Testis (tissue), 3 donors: Measurements from ENCODE around the gene GPR26. TPM values are rescaled to one million over a fixed set of nuclear protein-coding genes. Genes with fewer than 3 reads are reported as not detected.

Experiments used
- DNase-seq: peaks from one replicate; pipeline ENCODE4 v3.0.0-alpha.2; 2019
- H3K27ac ChIP-seq, 2 donors: fragments of 200-600 bp; sonication (generic); one replicate each; pipeline ENCODE4 v1.5.1; 2019
- H3K27me3 ChIP-seq: fragments of 200-600 bp; sonication (generic); one replicate; pipeline ENCODE4 v1.5.1; 2019
- H3K36me3 ChIP-seq: fragments of 200-600 bp; sonication (generic); one replicate; pipeline ENCODE4 v1.5.1; 2017; ENCODE audit warnings: low read depth; ENCODE audit errors: missing control alignments
- H3K4me1 ChIP-seq: fragments of 200-600 bp; sonication (generic); one replicate; pipeline ENCODE4 v1.5.1; 2019
- H3K4me3 ChIP-seq, 2 donors: fragments of 200-600 bp; sonication (generic); one replicate each; pipeline ENCODE4 v1.5.1; 2017 to 2019
- H3K9me3 ChIP-seq: fragments of 200-600 bp; sonication (generic); one replicate; pipeline ENCODE4 v1.5.1; 2017
- CTCF ChIP-seq, 3 experiments: fragments of 450-650 bp in 2 of 3; fragments of 200-600 bp in 1 of 3; sonication (generic) in 1 of 3; IDR thresholded peaks; one replicate each; pipeline ENCODE4 v1.5.1; 2016 to 2019; ENCODE audit warnings: antibody characterized with exemption in 3 of 3, mild to moderate bottlenecking in 2 of 3, moderate library complexity in 1 of 3
- POLR2A ChIP-seq: fragments of 450-650 bp; IDR thresholded peaks from one replicate; pipeline ENCODE4 v1.6.1; 2017; ENCODE audit warnings: antibody characterized with exemption, mild to moderate bottlenecking, moderate library complexity
- WGBS, 2 donors: methylation state at CpG; one replicate each; pipeline ENCODE4 v1.1.5; 2018; 5-methylcytosine and 5-hydroxymethylcytosine counted together
- intact Hi-C: fragments of 100-400 bp; cut with DNase I; formaldehyde crosslinking; loops from one replicate; pipeline ENCODE4 v1.15.1; 2023; ENCODE audit warnings: low total_unique reads
- polyA plus RNA-seq: library from polyadenylated mRNA; stranded (reverse); fragments of 350-450 nt; fragmentation: Illumina TruSeq; extraction: RNeasy Lipid Tissue Mini Kit (QIAGEN cat#74804); gene quantifications from one replicate; pipeline ENCODE4 v1.2.3, GENCODE V29; 2014; ENCODE audit warnings: low read depth, low replicate concordance; ENCODE audit not compliant: insufficient read depth
- total RNA-seq, 2 donors: library from RNA; depleted of rRNA; stranded (reverse); fragments of >200 nt; gene quantifications; one replicate each; pipeline ENCODE4 v1.2.3, GENCODE V29; 2016

The GPR26 gene
- total and polyA plus RNA-seq, 3 donors from 2014 or later, result 0.15 to 0.37 (median 0.31) TPM

- intact Hi-C loops, result no loop called here
- H3K27me3 ChIP-seq, result no peaks in the 10 kb centered on the region
- no peaks in the 10 kb centered on the region for H3K36me3 ChIP-seq
- no peak overlapping the region for H3K27ac ChIP-seq
- TF ChIP-seq CTCF (IDR thresholded peaks at IDR 0.05), result no peak
- no peak for TF ChIP-seq POLR2A
- H3K4me1 ChIP-seq, result no peaks in the 10 kb centered on the region
- no peak overlapping the region for H3K4me3 ChIP-seq
- 87 to 90% methylated on average over 8 of the region's 8 CpGs for WGBS, 2 donors
- no peak for DNase-seq
- no peaks in the 10 kb centered on the region for H3K9me3 ChIP-seq
Measured at GRCh38 chr10:123704076-123704475, 37.9 kb downstream of the GPR26 start.

- DNase-seq, result no peak
- H3K27me3 ChIP-seq, result no peaks in the 10 kb centered on the region
- TF ChIP-seq CTCF (IDR thresholded peaks at IDR 0.05) (no peak), POLR2A (no peak)
- no peak overlapping the region for H3K27ac ChIP-seq
- H3K36me3 ChIP-seq, result no peaks in the 10 kb centered on the region
- intact Hi-C loops, result no loop called here
- H3K4me1 ChIP-seq, result no peaks in the 10 kb centered on the region
- H3K9me3 ChIP-seq, result no peaks in the 10 kb centered on the region
- whole genome bisulfite sequencing, 2 donors, result 51 to 72% methylated on average over 6 of the region's 6 CpGs
- H3K4me3 ChIP-seq, result no peak overlapping the region
Measured at GRCh38 chr10:123704812-123705211, 38.7 kb downstream of the GPR26 start.

- Histone ChIP-seq H3K36me3 (no peaks in the 10 kb centered on the region), H3K9me3 (no peaks in the 10 kb centered on the region), H3K4me1 (no peaks in the 10 kb centered on the region), H3K27ac (no peak overlapping the region), H3K27me3 (no peaks in the 10 kb centered on the region), H3K4me3 (no peak overlapping the region)
- DNase-seq, result no peak
- 42 to 58% methylated on average over 4 of the region's 4 CpGs for WGBS, 2 donors
- TF ChIP-seq POLR2A (no peak), CTCF (IDR thresholded peaks at IDR 0.05) (no peak)
- intact Hi-C loops, result no loop called here
Measured at GRCh38 chr10:123706236-123706635, 40.1 kb downstream of the GPR26 start.

- Histone ChIP-seq H3K9me3 (no peaks in the 10 kb centered on the region), H3K27ac (no peak overlapping the region), H3K27me3 (no peaks in the 10 kb centered on the region), H3K4me3 (no peak overlapping the region), H3K4me1 (no peaks in the 10 kb centered on the region), H3K36me3 (no peaks in the 10 kb centered on the region)
- DNase-seq, result no peak
- TF ChIP-seq POLR2A (no peak), CTCF (IDR thresholded peaks at IDR 0.05) (no peak)
- 77 to 82% methylated on average over 2 of the region's 2 CpGs for WGBS, 2 donors
- intact Hi-C loops, result no loop called here
Measured at GRCh38 chr10:123715546-123715945, 49.4 kb downstream of the GPR26 start.

GRCh38 chr10:123717336-123717735, 51.2 kb downstream of the GPR26 start:
- Histone ChIP-seq H3K9me3 (no peaks in the 10 kb centered on the region), H3K27me3 (no peaks in the 10 kb centered on the region), H3K4me3 (no peak overlapping the region), H3K27ac (no peak overlapping the region), H3K36me3 (no peaks in the 10 kb centered on the region), H3K4me1 (no peaks in the 10 kb centered on the region)
- TF ChIP-seq POLR2A, result no peak
- TF ChIP-seq CTCF (IDR thresholded peaks at IDR 0.05), result no peak
- intact Hi-C loops, result no loop called here
- no peak for DNase-seq
- WGBS, 2 donors, result 92 to 96% methylated on average over 4 of the region's 4 CpGs
